Smooth muscle cell (in vitro differentiated cells): ENCODE measurements around the gene CCN6. TPM values are rescaled to one million over a fixed set of nuclear protein-coding genes. Genes with fewer than 3 reads are reported as not detected.
A peak's percentile ranks its signal among the peaks of the same experiment; 100 is the strongest.

Experiments
- DNase-seq: peaks from one replicate; lab custom pipeline; 2025; ENCODE audit not compliant: unreplicated experiment; lab: John Stamatoyannopoulos, UW
- H2AFZ ChIP-seq: fragments of 200-600 bp; sonication (generic); 2 replicates; pipeline ENCODE4 v1.6.0; 2016; ENCODE audit warnings: antibody characterized with exemption, low read depth, mild to moderate bottlenecking
- H3F3A ChIP-seq: fragments of 200-600 bp; sonication (generic); 2 replicates; pipeline ENCODE4 v1.6.0; 2017; ENCODE audit warnings: antibody characterized with exemption, low read depth
- H3K27ac ChIP-seq: fragments of 200-600 bp; sonication (generic); 2 replicates; pipeline ENCODE4 v1.5.1; 2016; ENCODE audit warnings: low read depth, mild to moderate bottlenecking
- H3K27me3 ChIP-seq: fragments of 200-600 bp; sonication (generic); 2 replicates; pipeline ENCODE4 v1.6.1; 2016; ENCODE audit warnings: low read depth, mild to moderate bottlenecking
- H3K36me3 ChIP-seq: fragments of 200-600 bp; sonication (generic); 2 replicates; pipeline ENCODE4 v1.5.1; 2016; ENCODE audit warnings: low read depth
- H3K4me1 ChIP-seq: fragments of 200-600 bp; sonication (generic); 2 replicates; pipeline ENCODE4 v1.5.1; 2016; ENCODE audit warnings: low read depth
- H3K4me2 ChIP-seq: fragments of 200-600 bp; sonication (generic); 2 replicates; pipeline ENCODE4 v1.6.0; 2016; ENCODE audit warnings: mild to moderate bottlenecking
- H3K4me3 ChIP-seq: fragments of 200-600 bp; sonication (generic); 2 replicates; pipeline ENCODE4 v1.5.1; 2016; ENCODE audit warnings: mild to moderate bottlenecking
- H3K79me2 ChIP-seq: fragments of 200-600 bp; sonication (generic); 2 replicates; pipeline ENCODE4 v1.6.0; 2016; ENCODE audit warnings: low read depth, mild to moderate bottlenecking
- H3K9ac ChIP-seq: fragments of 200-600 bp; sonication (generic); 2 replicates; pipeline ENCODE4 v1.6.0; 2016; ENCODE audit warnings: low read depth
- H3K9me3 ChIP-seq: fragments of 200-600 bp; sonication (generic); replicated peaks from 2 replicates; pipeline ENCODE4 v1.5.1; 2016; ENCODE audit warnings: low read depth
- H4K20me1 ChIP-seq: fragments of 200-600 bp; sonication (generic); 2 replicates; pipeline ENCODE4 v1.6.0; 2016; ENCODE audit warnings: low read depth
- CTCF ChIP-seq: fragments of 200-600 bp; sonication (generic); IDR thresholded peaks from 2 replicates; pipeline ENCODE4 v1.5.1; 2017; ENCODE audit warnings: borderline replicate concordance, mild to moderate bottlenecking, antibody characterized with exemption; ENCODE audit not compliant: insufficient read depth, poor library complexity, severe bottlenecking
- WGBS: methylation state at CpG from one replicate; pipeline ENCODE4 v1.1.7; 2016; ENCODE audit warnings: low lambda C conversion rate; 5-methylcytosine and 5-hydroxymethylcytosine counted together
- polyA plus RNA-seq: library from polyadenylated mRNA; unstranded; fragments of >200 nt; fragmentation: Nextera tagmentation; extraction: Ambion mirVana; gene quantifications from 2 replicates; pipeline ENCODE4 v1.2.1, GENCODE V29; 2016
- total RNA-seq: library from RNA; depleted of rRNA; stranded (reverse); fragments of >200 nt; gene quantifications from 2 replicates; pipeline ENCODE4 v1.2.3, GENCODE V29; 2014

Gene CCN6
- total and polyA plus RNA-seq, 2 experiments from 2014 or later, result 0.23 TPM; not detected in 1

GRCh38 chr6:112021691-112022310 is 32.1 kb upstream of the CCN6 start:
- H3K27ac ChIP-seq, result no peak overlapping the region
- no peak overlapping the region for H3K9ac ChIP-seq
- H3K27me3 ChIP-seq, result no peaks in the 10 kb centered on the region
- no peak overlapping the region for H3K4me3 ChIP-seq
- no peaks in the 10 kb centered on the region for H4K20me1 ChIP-seq
- DNase-seq, result no peak
- H3K36me3 ChIP-seq, result no peaks in the 10 kb centered on the region
- WGBS, result 88% methylated on average over 6 of the region's 6 CpGs
- no peaks in the 10 kb centered on the region for H3K79me2 ChIP-seq
- peak overlapping the region; percentile 18 for H2AFZ ChIP-seq
- H3K4me2 ChIP-seq, result no peak overlapping the region
- H3K9me3 ChIP-seq, result no peaks in the 10 kb centered on the region
- TF ChIP-seq CTCF, result no peak
- H3F3A ChIP-seq, result no peaks in the 10 kb centered on the region
- no peaks in the 10 kb centered on the region for H3K4me1 ChIP-seq

GRCh38 chr6:112022749-112023148 is 31.2 kb upstream of the CCN6 start:
- Histone ChIP-seq H4K20me1 (no peaks in the 10 kb centered on the region), H3K9ac (no peak overlapping the region), H3F3A (no peaks in the 10 kb centered on the region), H3K4me1 (no peaks in the 10 kb centered on the region), H3K27ac (no peak overlapping the region), H3K9me3 (no peaks in the 10 kb centered on the region), H3K79me2 (no peaks in the 10 kb centered on the region), H3K4me3 (no peak overlapping the region), H3K4me2 (no peak overlapping the region), H2AFZ (no peak overlapping the region), H3K27me3 (no peaks in the 10 kb centered on the region), H3K36me3 (no peaks in the 10 kb centered on the region)
- no peak for TF ChIP-seq CTCF
- DNase-seq, result no peak

- no peak overlapping the region for H3K27ac ChIP-seq
- H3K9me3 ChIP-seq, result no peaks in the 10 kb centered on the region
- no peak overlapping the region for H2AFZ ChIP-seq
- TF ChIP-seq CTCF, result no peak
- no peaks in the 10 kb centered on the region for H3K27me3 ChIP-seq
- H3F3A ChIP-seq, result no peaks in the 10 kb centered on the region
- no peak for DNase-seq
- no peaks in the 10 kb centered on the region for H4K20me1 ChIP-seq
- no peaks in the 10 kb centered on the region for H3K4me1 ChIP-seq
- H3K9ac ChIP-seq, result no peak overlapping the region
- H3K4me3 ChIP-seq, result no peak overlapping the region
- H3K79me2 ChIP-seq, result no peaks in the 10 kb centered on the region
- WGBS, result 94% methylated on average over 4 of the region's 4 CpGs
- no peaks in the 10 kb centered on the region for H3K36me3 ChIP-seq
- no peak overlapping the region for H3K4me2 ChIP-seq
These were observed 29.4 kb upstream of the CCN6 start for GRCh38 chr6:112024464-112024863.

- no peaks in the 10 kb centered on the region for H3F3A ChIP-seq
- no peaks in the 10 kb centered on the region for H3K4me1 ChIP-seq
- no peak overlapping the region for H3K4me2 ChIP-seq
- no peak for TF ChIP-seq CTCF
- H3K27ac ChIP-seq, result no peak overlapping the region
- no peak overlapping the region for H3K9ac ChIP-seq
- DNase-seq, result no peak
- no peaks in the 10 kb centered on the region for H4K20me1 ChIP-seq
- H3K27me3 ChIP-seq, result no peaks in the 10 kb centered on the region
- no peak overlapping the region for H2AFZ ChIP-seq
- H3K4me3 ChIP-seq, result no peak overlapping the region
- H3K36me3 ChIP-seq, result no peaks in the 10 kb centered on the region
- 99% methylated on average over 4 of the region's 4 CpGs for WGBS
- H3K79me2 ChIP-seq, result no peaks in the 10 kb centered on the region
- H3K9me3 ChIP-seq, result no peaks in the 10 kb centered on the region
These were observed 27.0 kb upstream of the CCN6 start for GRCh38 chr6:112026933-112027332.
